ENCODE data around the gene GSG1L. TPM values are rescaled to one million over a fixed set of nuclear protein-coding genes. Genes with fewer than 3 reads are reported as not detected.

GSG1L gene
- total RNA-seq = not detected in 2 replicates

- H3K9me3 Mint-ChIP-seq = no peaks in the 10 kb centered on the region
- intact Hi-C loops (cut with micrococcal nuclease) = no loop called here
- no peaks in the 10 kb centered on the region for H3K36me3 Mint-ChIP-seq (ENCODE audit: low read depth)
- H3K4me3 Mint-ChIP-seq = peak within 1 kb of the TSS; percentile 39
- H3K27me3 Mint-ChIP-seq = peaks cover 49% of the 10 kb centered on the region
- H3K4me1 Mint-ChIP-seq = peaks cover 9% of the 10 kb centered on the region
- no peak for DNase-seq
- no peak within 1 kb of the TSS for H3K27ac Mint-ChIP-seq
These were observed at the start of gene GSG1L for GRCh38 chr16:28063591-28064061. TSS of gene GSG1L (minus strand) at chr16:28063714. CDS start at chr16:28063424, 290 bp downstream.

- Mint-ChIP-seq H3K27ac (peak overlapping the region; percentile 66), H3K9me3 (no peaks in the 10 kb centered on the region), H3K4me3 (no peak overlapping the region), H3K27me3 (no peaks in the 10 kb centered on the region), H3K4me1 (peaks cover 17% of the 10 kb centered on the region), H3K36me3 (ENCODE audit: low read depth) (peaks cover 74% of the 10 kb centered on the region)
- no peak for DNase-seq
- intact Hi-C loops (cut with micrococcal nuclease) = no loop called here
These were observed 49.4 kb upstream of the GSG1L start for GRCh38 chr16:28112908-28113307.

- H3K4me1 Mint-ChIP-seq = peaks cover 17% of the 10 kb centered on the region
- no peak for DNase-seq
- peaks cover 76% of the 10 kb centered on the region for H3K36me3 Mint-ChIP-seq (ENCODE audit: low read depth)
- no peaks in the 10 kb centered on the region for H3K9me3 Mint-ChIP-seq
- intact Hi-C loops (cut with micrococcal nuclease) = no loop called here
- no peaks in the 10 kb centered on the region for H3K27me3 Mint-ChIP-seq
- H3K4me3 Mint-ChIP-seq = no peak overlapping the region
- H3K27ac Mint-ChIP-seq = no peak overlapping the region
These were observed 47.5 kb upstream of the GSG1L start for GRCh38 chr16:28110977-28111376.

- no peak for DNase-seq
- no peak overlapping the region for H3K4me3 Mint-ChIP-seq
- peaks cover 17% of the 10 kb centered on the region for H3K4me1 Mint-ChIP-seq
- H3K36me3 Mint-ChIP-seq (ENCODE audit: low read depth) = peaks cover 76% of the 10 kb centered on the region
- no peaks in the 10 kb centered on the region for H3K27me3 Mint-ChIP-seq
- H3K9me3 Mint-ChIP-seq = no peaks in the 10 kb centered on the region
- intact Hi-C loops (cut with micrococcal nuclease) = no loop called here
- no peak overlapping the region for H3K27ac Mint-ChIP-seq
These were observed 47.0 kb upstream of the GSG1L start for GRCh38 chr16:28110479-28110878.

- Mint-ChIP-seq H3K4me3 (no peak overlapping the region), H3K4me1 (peaks cover 17% of the 10 kb centered on the region), H3K27ac (no peak overlapping the region), H3K9me3 (no peaks in the 10 kb centered on the region), H3K36me3 (ENCODE audit: low read depth) (peaks cover 76% of the 10 kb centered on the region), H3K27me3 (no peaks in the 10 kb centered on the region)
- intact Hi-C loops (cut with micrococcal nuclease) = no loop called here
- no peak for DNase-seq
These were observed 46.6 kb upstream of the GSG1L start for GRCh38 chr16:28110074-28110473.

GRCh38 chr16:28108590-28109247 is 45.2 kb upstream of the GSG1L start:
- Mint-ChIP-seq H3K27ac (peak overlapping the region; percentile 54), H3K36me3 (ENCODE audit: low read depth) (peaks cover 75% of the 10 kb centered on the region), H3K9me3 (no peaks in the 10 kb centered on the region), H3K4me3 (no peak overlapping the region), H3K27me3 (no peaks in the 10 kb centered on the region), H3K4me1 (peaks cover 13% of the 10 kb centered on the region)
- intact Hi-C loops (cut with micrococcal nuclease) = no loop called here
- no peak for DNase-seq

GRCh38 chr16:28107232-28107631 is 43.7 kb upstream of the GSG1L start:
- intact Hi-C loops (cut with micrococcal nuclease) = no loop called here
- Mint-ChIP-seq H3K4me3 (no peak overlapping the region), H3K9me3 (no peaks in the 10 kb centered on the region), H3K27me3 (no peaks in the 10 kb centered on the region), H3K36me3 (ENCODE audit: low read depth) (peaks cover 80% of the 10 kb centered on the region), H3K27ac (no peak overlapping the region), H3K4me1 (peaks cover 9% of the 10 kb centered on the region)
- no peak for DNase-seq

- H3K27ac Mint-ChIP-seq = peak overlapping the region; percentile 25
- intact Hi-C loops (cut with micrococcal nuclease) = no loop called here
- peaks cover 81% of the 10 kb centered on the region for H3K36me3 Mint-ChIP-seq (ENCODE audit: low read depth)
- H3K4me3 Mint-ChIP-seq = no peak overlapping the region
- H3K27me3 Mint-ChIP-seq = no peaks in the 10 kb centered on the region
- DNase-seq = no peak
- peaks cover 9% of the 10 kb centered on the region for H3K4me1 Mint-ChIP-seq
- H3K9me3 Mint-ChIP-seq = no peaks in the 10 kb centered on the region
These were observed 43.1 kb upstream of the GSG1L start for GRCh38 chr16:28106467-28107215.

GRCh38 chr16:28105954-28106353 is 42.4 kb upstream of the GSG1L start:
- Mint-ChIP-seq H3K27me3 (no peaks in the 10 kb centered on the region), H3K9me3 (no peaks in the 10 kb centered on the region), H3K27ac (peak overlapping the region; percentile 10), H3K4me1 (peaks cover 9% of the 10 kb centered on the region), H3K4me3 (no peak overlapping the region), H3K36me3 (ENCODE audit: low read depth) (peaks cover 81% of the 10 kb centered on the region)
- DNase-seq = no peak
- intact Hi-C loops (cut with micrococcal nuclease) = no loop called here

- Mint-ChIP-seq H3K27ac (no peak overlapping the region), H3K9me3 (no peaks in the 10 kb centered on the region), H3K4me3 (no peak overlapping the region), H3K27me3 (no peaks in the 10 kb centered on the region), H3K4me1 (peaks cover 5% of the 10 kb centered on the region), H3K36me3 (ENCODE audit: low read depth) (peaks cover 80% of the 10 kb centered on the region)
- intact Hi-C loops (cut with micrococcal nuclease) = no loop called here
- DNase-seq = no peak
These were observed 41.8 kb upstream of the GSG1L start for GRCh38 chr16:28105297-28105696.

- Mint-ChIP-seq H3K27ac (no peak overlapping the region), H3K4me1 (peaks cover 2% of the 10 kb centered on the region), H3K9me3 (no peaks in the 10 kb centered on the region), H3K36me3 (ENCODE audit: low read depth) (peaks cover 79% of the 10 kb centered on the region), H3K4me3 (no peak overlapping the region), H3K27me3 (no peaks in the 10 kb centered on the region)
- intact Hi-C loops (cut with micrococcal nuclease) = no loop called here
- no peak for DNase-seq
These were observed 40.9 kb upstream of the GSG1L start for GRCh38 chr16:28104404-28104803.

- intact Hi-C loops (cut with micrococcal nuclease) = no loop called here
- Mint-ChIP-seq H3K9me3 (no peaks in the 10 kb centered on the region), H3K27me3 (no peaks in the 10 kb centered on the region), H3K4me1 (no peaks in the 10 kb centered on the region), H3K4me3 (no peak overlapping the region), H3K36me3 (ENCODE audit: low read depth) (peaks cover 81% of the 10 kb centered on the region), H3K27ac (no peak overlapping the region)
- DNase-seq = no peak
These were observed 40.1 kb upstream of the GSG1L start for GRCh38 chr16:28103516-28104170.

GRCh38 chr16:28101533-28101890 is 38.0 kb upstream of the GSG1L start:
- Mint-ChIP-seq H3K4me3 (no peak overlapping the region), H3K9me3 (no peaks in the 10 kb centered on the region), H3K36me3 (ENCODE audit: low read depth) (peaks cover 86% of the 10 kb centered on the region), H3K27ac (no peak overlapping the region), H3K27me3 (no peaks in the 10 kb centered on the region), H3K4me1 (no peaks in the 10 kb centered on the region)
- no peak for DNase-seq
- intact Hi-C loops (cut with micrococcal nuclease) = no loop called here

- Mint-ChIP-seq H3K4me1 (no peaks in the 10 kb centered on the region), H3K27ac (no peak overlapping the region), H3K27me3 (no peaks in the 10 kb centered on the region), H3K9me3 (no peaks in the 10 kb centered on the region), H3K36me3 (ENCODE audit: low read depth) (peaks cover 83% of the 10 kb centered on the region), H3K4me3 (no peak overlapping the region)
- DNase-seq = no peak
- intact Hi-C loops (cut with micrococcal nuclease) = no loop called here
These were observed 37.5 kb upstream of the GSG1L start for GRCh38 chr16:28100810-28101532.
